Skeletal muscle cell (primary cell): ENCODE measurements around the gene SMIM30.

Experiments used
- DNase-seq: peaks from one replicate; pipeline ENCODE4 v3.0.0-alpha.2; 2010; ENCODE audit warnings: low read depth
- H3K4me3 ChIP-seq: 2 replicates; pipeline ENCODE4 v1.5.1; 2011; ENCODE audit warnings: low read depth, mild to moderate bottlenecking, control low read depth, low read length, moderate library complexity

SMIM30 gene

GRCh38 chr7:113113912-113114311 lies 4.4 kb downstream of the SMIM30 start:
- no peak overlapping the region for H3K4me3 ChIP-seq
- DNase-seq, result no peak

DNA sequence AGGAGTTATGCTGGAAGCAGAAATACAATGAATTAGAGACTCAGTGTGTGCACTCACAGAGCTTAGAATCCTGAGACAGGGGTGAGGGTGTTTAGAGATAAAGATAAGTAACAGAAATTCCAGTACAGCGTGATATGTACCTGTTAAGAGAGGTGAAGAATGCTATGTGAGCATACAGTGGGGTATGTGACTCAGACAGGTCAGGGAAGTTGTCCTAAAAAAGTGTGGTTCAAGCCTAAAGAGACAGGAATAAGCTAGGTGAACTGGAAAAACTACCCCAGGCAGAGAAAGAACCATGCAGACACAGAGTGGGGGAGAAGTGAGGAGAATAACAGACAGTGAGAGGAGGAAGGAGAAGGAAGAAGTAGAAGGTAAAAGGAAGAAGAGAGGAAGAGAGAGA lies 8.6 kb downstream of the SMIM30 start:
- DNase-seq, result no peak
- H3K4me3 ChIP-seq, result no peak overlapping the region

DNA sequence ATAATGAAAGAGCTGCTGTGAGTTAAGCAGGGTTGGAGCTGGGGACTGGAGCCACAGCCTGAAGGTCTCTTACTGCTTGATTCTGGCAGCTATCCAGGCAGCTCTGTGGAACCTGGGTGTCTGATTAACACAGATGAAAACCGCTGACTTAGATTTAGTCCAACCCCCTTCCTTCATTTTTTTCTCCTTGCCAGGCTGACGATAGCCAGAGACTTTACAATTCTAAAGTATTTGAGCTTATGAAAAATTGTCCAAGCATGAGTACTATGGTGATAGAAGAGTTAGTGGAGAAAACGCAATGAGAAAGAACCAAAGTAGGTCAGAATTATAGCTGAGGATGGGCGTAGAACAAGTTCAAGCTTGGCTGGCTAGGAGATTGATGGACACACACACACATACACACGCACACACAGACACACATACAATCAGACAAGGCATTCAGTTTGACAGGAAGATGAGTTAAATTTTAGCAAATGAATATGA lies 18.2 kb downstream of the SMIM30 start:
- H3K4me3 ChIP-seq, result no peak overlapping the region
- peak; percentile 56 for DNase-seq

GRCh38 chr7:113099284-113099919 lies 19.0 kb downstream of the SMIM30 start:
- DNase-seq, result no peak
- no peak overlapping the region for H3K4me3 ChIP-seq

DNA sequence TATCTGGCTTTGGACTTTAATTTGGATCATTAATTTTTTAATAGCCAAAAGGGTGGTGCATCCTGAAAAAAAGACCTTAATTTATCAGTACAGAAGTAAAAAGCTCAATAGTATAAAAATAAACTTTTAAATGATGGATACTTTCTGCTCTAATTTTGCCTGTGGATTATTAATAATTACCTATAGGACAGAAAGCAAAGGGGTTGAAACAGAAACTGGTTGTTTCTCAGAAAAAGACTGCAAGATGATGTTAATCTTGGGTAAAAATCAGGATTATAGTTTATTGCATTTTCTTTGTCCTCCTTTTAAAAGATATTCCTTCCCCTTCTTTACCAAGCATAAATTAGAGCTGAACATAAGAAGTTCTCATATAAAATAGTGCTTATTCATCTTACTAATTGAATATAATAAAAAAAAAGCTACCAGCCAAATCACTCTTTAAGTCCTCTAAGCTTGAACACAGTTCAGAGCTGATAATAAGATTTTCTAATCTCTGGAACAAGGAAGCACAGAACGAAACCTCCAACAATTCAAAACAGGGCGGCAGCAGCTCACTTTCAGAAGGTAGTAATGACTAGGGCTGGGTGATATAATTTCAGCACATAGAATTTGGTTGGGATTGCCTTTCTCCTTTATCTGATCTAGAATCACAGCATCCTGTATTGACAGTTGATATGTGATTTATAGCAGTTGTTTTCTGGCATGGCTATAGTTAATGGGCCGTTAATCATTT lies 23.7 kb downstream of the SMIM30 start:
- DNase-seq, result no peak
- H3K4me3 ChIP-seq, result no peak overlapping the region

DNA sequence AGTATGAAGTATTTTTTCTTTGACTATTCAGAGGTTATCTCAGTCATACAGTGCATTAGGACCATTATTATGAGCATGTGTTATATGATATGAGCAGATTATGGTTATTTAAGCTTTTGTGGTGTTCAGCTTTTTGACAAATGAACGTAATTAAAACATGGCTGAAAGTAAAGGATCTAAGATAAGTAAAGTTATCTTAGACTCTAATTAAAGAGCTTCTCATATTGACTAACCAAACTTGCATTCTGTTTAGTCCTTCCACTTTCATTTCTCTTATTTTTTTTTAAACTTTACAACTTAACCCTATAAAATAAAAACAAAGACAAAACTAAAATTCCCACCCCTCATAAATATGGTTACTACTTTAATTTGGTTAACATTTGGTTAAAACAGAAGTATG lies 24.8 kb downstream of the SMIM30 start:
- H3K4me3 ChIP-seq, result no peak overlapping the region
- no peak for DNase-seq

DNA sequence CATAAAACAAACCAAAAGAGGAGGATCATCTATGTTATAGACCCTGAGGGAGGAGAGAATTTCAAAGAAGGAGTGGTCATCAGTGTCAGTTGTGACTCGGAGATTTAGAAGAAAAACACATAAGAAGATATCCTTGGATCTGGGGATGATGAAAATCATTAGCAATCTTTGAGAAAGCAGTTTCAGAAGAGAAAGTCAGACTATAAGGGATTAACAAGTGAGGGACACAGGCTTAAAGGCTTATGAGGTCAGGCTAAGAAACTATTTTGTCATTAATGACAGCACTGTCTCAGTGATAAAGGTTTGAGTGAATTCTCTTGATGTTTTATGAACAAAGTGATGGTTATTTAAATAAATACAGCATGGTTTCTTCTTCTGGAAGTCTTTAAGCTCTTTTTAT lies 25.6 kb downstream of the SMIM30 start:
- DNase-seq, result no peak
- no peak overlapping the region for H3K4me3 ChIP-seq

DNA sequence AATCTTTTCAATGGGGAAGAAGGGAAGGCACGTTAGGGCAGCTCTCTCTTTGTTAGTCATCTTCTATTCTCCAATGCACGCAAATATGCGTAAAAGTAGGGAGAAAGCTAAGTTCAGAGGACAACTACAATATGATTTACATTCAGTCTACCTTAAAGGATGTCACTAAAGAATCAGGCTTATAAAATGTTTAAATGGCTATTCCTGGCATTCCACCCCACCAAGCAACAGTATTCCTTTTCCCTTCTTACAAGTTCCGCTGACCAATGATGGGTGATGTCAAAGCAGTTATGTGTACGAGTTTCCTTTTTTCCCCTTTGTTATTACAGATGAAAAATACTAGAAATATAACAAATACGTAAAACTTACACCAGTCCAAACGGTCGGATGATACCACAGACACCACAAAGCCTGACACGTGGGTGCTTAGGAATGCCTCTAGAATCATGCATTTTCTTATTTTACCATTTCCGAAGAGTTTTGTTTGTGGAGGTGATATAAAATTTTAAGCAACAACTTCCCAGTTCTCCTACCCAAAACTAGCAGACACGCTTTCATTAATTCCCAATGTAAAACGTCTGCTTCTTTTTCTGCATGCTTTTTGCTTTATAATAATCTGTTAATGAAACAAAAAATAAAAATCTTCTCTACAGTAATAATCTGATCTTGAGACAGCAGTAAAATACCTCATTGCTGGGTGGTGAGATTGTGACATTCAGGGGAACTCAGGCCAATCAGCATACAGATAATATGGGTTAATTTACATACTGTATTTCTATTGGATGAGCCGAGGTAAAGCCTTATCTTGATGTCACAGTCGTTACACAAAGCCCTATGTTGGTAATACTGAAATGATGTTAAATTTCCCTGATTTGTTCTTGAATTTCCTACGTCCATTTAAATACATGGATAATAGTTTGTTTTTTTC lies 31.0 kb downstream of the SMIM30 start:
- peak; percentile 89 for DNase-seq

GRCh38 chr7:113086431-113086888 lies 31.9 kb downstream of the SMIM30 start, which contains the start of gene GPR85:
TSS of gene GPR85 (minus strand) at chr7:113086827. CDS start at chr7:113084721, 2,106 bp downstream.
- no peak for DNase-seq
- peak within 1 kb of the TSS; percentile 68 for H3K4me3 ChIP-seq

More for the DNA sequence above, 31.0 kb downstream of the SMIM30 start:
- H3K4me3 ChIP-seq, result peak overlapping the region; percentile 68

DNA sequence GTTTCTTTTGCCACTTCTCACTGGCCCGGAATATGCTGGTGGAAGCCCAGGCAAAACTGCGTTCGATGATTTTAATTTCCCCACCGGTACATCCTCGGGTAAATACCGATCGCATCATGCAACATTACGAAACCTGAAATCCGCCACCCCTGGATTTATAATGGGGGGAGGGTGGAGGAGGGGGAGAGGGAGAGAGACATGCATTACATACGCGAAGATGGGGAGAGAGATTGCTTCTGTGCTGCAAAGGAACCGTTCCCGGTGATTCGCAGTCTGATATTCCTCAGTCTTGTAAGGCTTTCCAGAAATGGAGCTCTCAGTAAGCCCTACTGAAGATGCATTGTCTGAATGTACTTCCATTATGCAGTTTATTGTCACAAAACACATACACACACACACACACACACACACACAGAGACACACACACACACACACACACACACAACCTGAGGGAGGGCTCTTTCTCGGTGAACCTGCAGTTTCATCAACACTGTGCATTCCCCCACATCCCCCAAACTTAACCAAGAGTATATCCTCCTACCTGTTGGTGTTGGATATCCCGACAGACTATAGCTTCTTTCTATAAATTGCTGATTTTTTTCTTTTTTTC lies 32.5 kb downstream of the SMIM30 start:
- peak overlapping the region; percentile 68 for H3K4me3 ChIP-seq
- no peak for DNase-seq

DNA sequence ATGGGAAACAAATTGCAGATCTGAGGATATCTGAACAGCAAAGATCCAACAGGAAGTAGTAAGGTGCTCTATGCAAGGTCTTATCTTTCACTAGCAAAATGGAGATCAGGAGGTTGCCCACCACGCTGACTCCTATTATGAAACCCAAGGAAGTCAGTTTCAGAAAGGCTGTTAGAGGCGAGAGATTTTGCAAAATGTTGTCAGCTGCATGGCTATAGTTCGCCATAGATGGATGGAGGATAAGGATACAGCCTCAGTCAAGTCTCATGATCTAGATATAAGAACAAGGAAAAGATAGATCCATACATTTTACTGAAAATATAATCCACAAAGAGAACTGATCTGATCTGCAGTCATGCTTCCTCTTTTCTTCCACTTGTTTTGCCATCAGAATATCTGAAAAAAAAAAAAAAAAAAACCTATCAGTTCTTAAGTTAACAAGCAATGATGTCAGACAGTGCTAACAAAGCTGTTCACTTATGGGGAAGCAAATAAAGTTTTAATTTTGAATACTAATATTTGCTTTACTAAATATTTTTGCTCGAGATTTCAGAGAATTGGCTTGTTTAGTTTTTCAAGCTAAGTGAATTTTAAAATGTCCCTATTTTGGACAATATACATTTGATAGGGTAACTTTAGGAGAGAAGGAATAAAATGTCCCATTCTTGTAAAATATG lies 33.7 kb downstream of the SMIM30 start:
- H3K4me3 ChIP-seq, result no peak overlapping the region
- no peak for DNase-seq

DNA sequence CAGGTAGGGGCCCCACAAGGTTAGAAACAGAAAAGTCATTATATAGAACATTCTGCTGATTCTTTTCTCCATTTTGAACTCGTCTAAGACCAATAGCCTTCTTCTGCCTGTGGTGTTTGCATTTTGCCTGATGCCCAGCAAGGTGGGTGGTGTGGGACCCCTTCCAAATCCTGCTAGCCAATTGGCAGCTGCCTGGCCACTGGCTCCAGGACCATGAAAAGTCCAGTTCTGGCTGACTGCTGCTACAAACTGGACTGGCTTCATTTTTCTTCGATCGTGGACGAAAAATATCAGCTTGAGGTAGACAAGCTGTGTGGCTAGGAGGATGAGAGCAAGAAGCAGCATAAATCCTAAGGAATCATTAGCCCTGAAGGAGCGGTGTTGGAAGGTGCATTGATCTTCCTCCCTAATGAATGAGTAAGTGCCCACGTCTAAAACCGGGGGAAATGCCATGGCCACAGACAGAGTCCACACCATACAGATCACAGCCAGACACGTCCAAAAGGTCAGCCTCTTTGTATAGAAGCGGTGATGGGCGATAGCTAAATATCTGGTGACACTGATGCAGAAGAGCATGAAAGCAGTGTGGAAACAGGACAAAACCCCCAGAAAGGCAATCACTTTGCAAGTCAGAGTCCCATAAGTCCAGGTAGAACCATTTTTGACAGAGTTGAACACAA lies 34.4 kb downstream of the SMIM30 start:
- H3K4me3 ChIP-seq, result no peak overlapping the region
- DNase-seq, result no peak

DNA sequence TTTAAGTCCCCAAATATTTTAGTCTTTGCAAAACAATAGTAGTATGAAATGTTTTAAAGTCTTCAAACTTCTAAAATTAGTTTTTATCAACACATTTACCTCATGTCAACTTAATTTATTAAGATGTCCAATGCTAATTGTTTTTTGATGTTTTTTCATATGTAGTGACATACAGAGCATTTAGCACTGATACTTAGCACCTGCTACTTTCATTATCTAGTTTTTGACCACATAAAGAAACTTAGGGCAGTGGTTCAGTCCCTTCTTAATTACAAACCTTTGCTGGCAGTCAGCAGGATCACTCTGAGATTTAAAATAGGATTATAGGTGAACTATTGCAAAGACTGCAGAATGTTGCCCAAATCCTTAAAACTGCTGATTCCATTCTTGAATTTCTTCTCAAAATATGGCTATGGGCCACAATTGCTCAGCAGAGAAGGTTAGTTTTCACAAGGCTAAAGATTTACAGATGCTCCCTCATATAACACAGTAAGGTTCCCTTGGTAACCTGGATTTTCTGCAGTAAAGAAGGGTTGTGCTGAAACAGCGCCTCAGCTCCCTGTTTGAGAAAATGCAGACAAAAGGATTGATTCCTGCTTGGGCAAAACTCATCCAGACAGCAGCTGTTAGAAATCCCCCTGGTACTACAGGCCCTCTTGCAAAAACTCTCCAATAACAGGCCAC lies 35.1 kb downstream of the SMIM30 start:
- H3K4me3 ChIP-seq, result no peak overlapping the region
- no peak for DNase-seq

GRCh38 chr7:113078331-113078730 lies 40.0 kb downstream of the SMIM30 start:
- H3K4me3 ChIP-seq, result no peak overlapping the region
- no peak for DNase-seq

DNA sequence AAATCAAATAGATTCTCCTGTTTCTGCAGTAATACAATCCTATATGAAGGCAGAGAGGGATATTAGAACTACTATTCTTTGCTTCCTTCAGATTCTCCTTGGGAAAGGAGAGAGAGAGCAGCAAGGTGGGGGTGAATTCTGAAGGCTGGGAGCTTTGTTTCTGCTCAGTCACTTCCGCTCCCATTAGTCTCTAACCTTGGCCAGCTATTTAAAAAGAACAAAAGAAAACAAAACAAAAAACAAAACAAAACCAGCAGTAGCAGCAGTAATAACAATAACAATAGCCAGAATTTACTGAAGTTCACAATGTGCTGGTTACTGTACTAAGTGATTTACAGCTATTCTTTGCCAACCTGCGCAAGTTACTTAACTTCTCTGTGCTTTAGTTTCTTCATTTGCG lies 41.7 kb downstream of the SMIM30 start:
- no peak for DNase-seq
- H3K4me3 ChIP-seq, result no peak overlapping the region

GRCh38 chr7:113071465-113071864 lies 46.9 kb downstream of the SMIM30 start:
- DNase-seq, result peak; percentile 41

More at GRCh38 chr7:113071465-113071864, 46.9 kb downstream of the SMIM30 start:
- H3K4me3 ChIP-seq, result no peak overlapping the region
